ENCODE results near the gene PRTG.
A peak's percentile ranks its signal among the peaks of the same experiment; 100 is the strongest.
"Not testable (repeated sequence)": the region's sequence is repeated elsewhere in the genome, so short reads cannot be mapped to it uniquely, and the experiment has no call there.

The PRTG gene

DNA sequence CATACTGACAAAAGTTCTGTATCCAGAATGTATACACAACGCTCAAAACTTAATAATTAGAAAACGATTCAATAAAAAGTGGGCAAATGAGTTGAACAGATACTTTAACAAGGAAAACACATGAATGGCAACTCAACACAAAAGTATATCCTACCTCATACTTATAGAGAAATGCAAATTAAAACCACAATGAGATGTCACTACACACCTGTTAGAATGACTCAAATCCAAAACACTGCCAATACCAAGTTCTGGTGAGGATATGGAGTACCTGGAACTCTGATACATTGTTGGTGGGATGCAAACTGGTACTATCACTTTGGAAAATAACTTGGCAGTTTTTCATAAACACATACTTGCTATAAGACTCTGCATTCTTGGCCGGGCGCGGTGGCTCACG is 42.1 kb downstream of the PRTG start:
- in situ Hi-C loops (cut with MboI; ENCODE audit: low sequenced_read_pairs), result no loop called here
- Histone ChIP-seq H3K4me3 (no peak overlapping the region), H3K36me3 (replicated peaks) (no peaks in the 10 kb centered on the region), H3K4me1 (peaks cover 13% of the 10 kb centered on the region), H3K9me3 (no peaks in the 10 kb centered on the region), H3K27me3 (ENCODE audit: low read depth) (no peaks in the 10 kb centered on the region)
- DNase-seq (ENCODE audit: low spot score in 2 of 2), result no peak

DNA sequence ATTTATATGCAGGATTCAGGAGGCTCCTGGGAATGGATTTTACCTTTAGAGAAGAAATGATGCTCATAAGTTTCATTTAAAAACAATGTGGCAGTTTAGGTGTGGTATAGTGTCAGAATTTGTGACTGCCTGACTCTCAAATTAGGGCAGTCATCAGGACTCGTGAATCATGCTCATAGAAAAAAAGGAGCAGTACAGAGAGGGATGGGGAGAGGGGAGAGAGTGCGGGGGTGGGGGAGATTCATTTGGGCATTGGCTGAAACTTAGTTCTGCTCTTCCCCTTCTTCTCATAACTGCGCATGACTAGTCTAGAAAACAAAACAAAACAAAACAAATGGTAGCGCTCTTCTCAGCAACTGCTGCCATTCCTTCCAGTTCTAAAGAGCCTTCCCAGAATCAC is 44.3 kb downstream of the PRTG start:
- H3K36me3 ChIP-seq (replicated peaks), result no peaks in the 10 kb centered on the region
- H3K4me1 ChIP-seq, result peaks cover 12% of the 10 kb centered on the region
- no peak for DNase-seq (ENCODE audit: low spot score in 2 of 2)
- H3K27me3 ChIP-seq (ENCODE audit: low read depth), result no peaks in the 10 kb centered on the region
- H3K4me3 ChIP-seq, result no peak overlapping the region
- no peaks in the 10 kb centered on the region for H3K9me3 ChIP-seq
- in situ Hi-C loops (cut with MboI; ENCODE audit: low sequenced_read_pairs), result no loop called here

DNA sequence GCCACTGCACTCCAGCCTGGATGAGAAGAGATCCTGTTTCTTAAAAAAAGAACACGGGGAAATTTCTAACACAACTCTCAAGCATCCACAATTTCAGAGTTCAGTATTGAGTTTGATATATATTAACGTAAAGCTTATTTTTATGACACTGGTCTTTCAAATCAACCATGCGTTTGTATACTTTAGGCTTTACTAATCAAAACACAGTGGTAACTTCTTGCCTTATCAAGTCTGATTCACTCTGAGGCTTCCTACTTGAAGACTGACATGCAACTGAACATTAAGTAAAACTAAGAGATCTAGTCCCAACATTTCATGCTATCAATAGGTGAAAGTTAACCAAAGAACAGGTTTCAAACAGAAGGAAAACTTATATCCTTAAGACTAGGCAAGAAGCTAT is 46.7 kb downstream of the PRTG start:
- in situ Hi-C loops (cut with MboI; ENCODE audit: low sequenced_read_pairs), result no loop called here
- DNase-seq (ENCODE audit: low spot score in 2 of 2), result no peak
- peaks cover 12% of the 10 kb centered on the region for H3K4me1 ChIP-seq
- no peaks in the 10 kb centered on the region for H3K36me3 ChIP-seq (replicated peaks)
- H3K9me3 ChIP-seq, result no peaks in the 10 kb centered on the region
- H3K27me3 ChIP-seq (ENCODE audit: low read depth), result no peaks in the 10 kb centered on the region; the same call in 1 of the 2 replicates
- H3K4me3 ChIP-seq, result no peak overlapping the region

DNA sequence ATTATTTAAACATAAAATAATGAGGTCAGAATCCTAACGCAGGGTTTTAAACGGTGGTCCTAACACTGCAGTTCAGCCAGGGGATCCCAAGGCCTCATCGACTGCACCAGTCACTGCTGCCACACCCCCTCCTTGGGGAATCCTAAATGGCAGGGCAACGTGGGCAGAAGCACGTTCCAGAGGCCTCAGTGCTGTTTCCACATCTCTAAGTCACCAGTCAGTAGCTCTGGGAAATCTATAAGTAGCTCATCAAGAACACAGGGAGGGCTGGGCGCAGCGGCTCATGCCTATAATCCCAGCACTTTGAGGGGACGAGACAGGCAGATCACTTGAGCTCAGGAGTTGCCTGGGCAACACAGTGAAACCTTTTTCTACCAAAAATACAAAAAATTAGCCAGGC is 47.5 kb downstream of the PRTG start:
- DNase-seq (ENCODE audit: low spot score in 2 of 2), result no peak
- Histone ChIP-seq H3K36me3 (replicated peaks) (no peaks in the 10 kb centered on the region), H3K27me3 (ENCODE audit: low read depth) (no peaks in the 10 kb centered on the region; the same call in 1 of the 2 replicates), H3K4me3 (no peak overlapping the region), H3K4me1 (peaks cover 12% of the 10 kb centered on the region), H3K9me3 (no peaks in the 10 kb centered on the region)
- in situ Hi-C loops (cut with MboI; ENCODE audit: low sequenced_read_pairs), result no loop called here

DNA sequence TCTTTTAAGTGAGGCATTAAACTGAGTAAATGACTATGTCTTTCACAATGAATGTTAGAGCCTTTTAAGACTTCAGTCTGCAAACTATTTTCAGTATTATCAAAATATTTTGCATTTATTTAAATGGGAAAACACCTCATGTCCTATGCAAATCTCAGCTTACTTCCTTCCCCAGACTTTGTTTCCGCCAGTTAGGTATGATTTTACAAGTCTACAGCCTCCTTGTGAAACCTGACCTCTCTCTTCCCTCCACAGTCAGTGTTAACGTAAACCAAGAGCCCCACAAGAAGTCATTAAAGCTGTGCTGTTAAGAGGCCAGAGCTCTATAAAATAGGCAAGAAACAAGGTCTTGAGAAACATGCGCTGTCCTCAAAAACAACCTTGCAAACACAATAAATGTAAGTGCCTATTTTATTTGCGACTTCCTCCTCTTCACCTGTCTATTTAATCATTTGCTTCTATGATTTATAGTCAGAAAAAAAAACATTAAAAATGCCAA is 48.3 kb downstream of the PRTG start:
- in situ Hi-C loops (cut with MboI; ENCODE audit: low sequenced_read_pairs), result no loop called here
- Histone ChIP-seq H3K4me3 (no peak overlapping the region), H3K4me1 (peaks cover 12% of the 10 kb centered on the region), H3K27me3 (ENCODE audit: low read depth) (no peaks in the 10 kb centered on the region; the same call in 1 of the 2 replicates), H3K9me3 (no peaks in the 10 kb centered on the region), H3K36me3 (replicated peaks) (no peaks in the 10 kb centered on the region)
- peak in 1 of 2 experiments; percentile 45 for DNase-seq (ENCODE audit: low spot score in 2 of 2)

DNA sequence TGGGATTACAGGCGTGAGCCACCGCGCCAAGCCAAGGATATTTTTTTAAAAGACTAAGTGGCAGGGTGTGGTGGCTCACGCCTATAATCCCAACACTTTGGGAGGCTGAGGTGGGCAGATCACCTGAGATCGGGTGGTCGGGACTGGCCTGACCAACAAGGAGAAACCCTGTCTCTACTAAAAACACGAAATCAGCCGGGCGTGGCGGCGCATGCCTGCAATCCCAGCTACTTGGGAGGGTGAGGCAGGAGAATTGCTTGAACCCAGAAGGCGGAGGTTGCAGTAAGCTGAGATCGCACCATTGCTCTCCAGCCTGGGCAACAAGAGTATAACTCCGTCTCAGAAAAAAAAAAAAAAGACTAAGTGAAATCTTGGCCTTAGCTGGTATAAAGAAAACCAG is 49.8 kb downstream of the PRTG start:
- in situ Hi-C loops (cut with MboI; ENCODE audit: low sequenced_read_pairs); H3K36me3 ChIP-seq (replicated peaks): not testable (repeated sequence)

DNA sequence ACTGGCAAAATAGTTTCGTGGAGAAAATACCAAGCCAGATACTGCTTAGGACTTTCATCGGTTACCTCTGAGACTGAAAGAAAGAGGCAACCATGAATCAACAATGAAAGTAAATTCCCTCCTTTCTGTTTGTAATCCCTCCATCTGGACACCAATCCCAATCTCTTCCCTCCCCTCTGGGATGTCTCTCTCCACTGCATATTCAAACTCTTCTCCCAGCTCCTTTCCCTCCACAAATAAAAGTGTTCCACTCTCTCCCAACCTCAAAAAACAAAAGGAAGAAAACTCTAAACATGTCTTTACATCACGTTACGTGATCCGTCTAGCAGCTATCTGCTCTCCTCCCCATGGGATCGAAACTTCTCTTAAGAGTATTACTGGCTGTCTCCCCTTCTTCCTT is 55.2 kb downstream of the PRTG start:
- Histone ChIP-seq H3K27me3 (ENCODE audit: low read depth) (no peaks in the 10 kb centered on the region; the same call in 1 of the 2 replicates), H3K9me3 (no peaks in the 10 kb centered on the region)
- in situ Hi-C loops (cut with MboI; ENCODE audit: low sequenced_read_pairs), result no loop called here

More for the DNA sequence above, 49.8 kb downstream of the PRTG start:
- not testable (repeated sequence) for H3K9me3 ChIP-seq; H3K27me3 ChIP-seq (ENCODE audit: low read depth); H3K4me3 ChIP-seq; DNase-seq (ENCODE audit: low spot score in 2 of 2)
- H3K4me1 ChIP-seq, result peaks cover 12% of the 10 kb centered on the region

DNA sequence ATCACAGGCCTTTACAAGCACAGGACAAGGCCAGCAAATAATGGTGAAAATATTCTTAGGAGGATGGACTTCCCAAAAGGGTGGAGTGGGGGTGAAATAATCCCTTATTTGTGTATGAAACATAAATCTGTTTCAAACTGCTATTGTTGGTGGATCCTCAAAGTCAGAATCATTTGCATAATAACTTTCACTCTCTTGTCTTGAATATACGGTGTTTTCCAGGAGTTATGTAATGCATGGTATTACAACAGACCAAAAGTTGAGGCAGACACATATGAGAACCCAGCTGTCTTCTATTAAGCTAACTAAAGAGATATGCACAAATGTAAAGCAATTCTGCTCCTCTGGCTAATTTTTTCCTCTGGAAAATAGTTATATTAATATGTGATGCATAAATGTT is 57.7 kb downstream of the PRTG start:
- no peak overlapping the region for H3K4me3 ChIP-seq
- H3K9me3 ChIP-seq, result no peaks in the 10 kb centered on the region
- DNase-seq (ENCODE audit: low spot score in 2 of 2), result peak in 1 of 2 experiments; percentile 15
- in situ Hi-C loops (cut with MboI; ENCODE audit: low sequenced_read_pairs), result no loop called here
- H3K27me3 ChIP-seq (ENCODE audit: low read depth), result no peaks in the 10 kb centered on the region
- peaks cover 12% of the 10 kb centered on the region for H3K4me1 ChIP-seq
- no peaks in the 10 kb centered on the region for H3K36me3 ChIP-seq (replicated peaks)

More for the DNA sequence above, 55.2 kb downstream of the PRTG start:
- no peak for DNase-seq (ENCODE audit: low spot score in 2 of 2)
- no peak overlapping the region for H3K4me3 ChIP-seq
- H3K36me3 ChIP-seq (replicated peaks), result no peaks in the 10 kb centered on the region
- H3K4me1 ChIP-seq, result peaks cover 12% of the 10 kb centered on the region

DNA sequence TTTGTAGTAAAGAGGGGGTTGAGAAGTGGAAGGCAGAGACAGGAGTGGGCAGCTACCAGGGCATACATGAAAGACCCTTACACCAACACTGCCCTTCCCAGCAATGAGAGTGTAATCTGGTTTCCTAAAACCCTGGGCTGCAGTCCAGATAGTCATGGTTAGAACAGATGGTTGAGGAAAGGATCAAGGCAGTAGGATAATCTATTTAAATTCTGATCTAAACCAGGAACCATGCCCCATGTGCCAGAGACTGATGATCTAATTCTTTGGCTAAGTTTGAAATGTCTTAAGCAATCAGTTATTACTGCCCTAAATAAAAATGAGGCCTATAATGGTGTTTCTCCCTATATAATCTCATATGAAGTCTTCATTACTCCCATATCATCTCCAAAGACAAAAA is 59.6 kb downstream of the PRTG start:
- Histone ChIP-seq H3K4me3 (no peak overlapping the region), H3K4me1 (peaks cover 12% of the 10 kb centered on the region), H3K27me3 (ENCODE audit: low read depth) (no peaks in the 10 kb centered on the region), H3K9me3 (no peaks in the 10 kb centered on the region), H3K36me3 (replicated peaks) (no peaks in the 10 kb centered on the region)
- no peak for DNase-seq (ENCODE audit: low spot score in 2 of 2)
- in situ Hi-C loops (cut with MboI; ENCODE audit: low sequenced_read_pairs), result no loop called here

DNA sequence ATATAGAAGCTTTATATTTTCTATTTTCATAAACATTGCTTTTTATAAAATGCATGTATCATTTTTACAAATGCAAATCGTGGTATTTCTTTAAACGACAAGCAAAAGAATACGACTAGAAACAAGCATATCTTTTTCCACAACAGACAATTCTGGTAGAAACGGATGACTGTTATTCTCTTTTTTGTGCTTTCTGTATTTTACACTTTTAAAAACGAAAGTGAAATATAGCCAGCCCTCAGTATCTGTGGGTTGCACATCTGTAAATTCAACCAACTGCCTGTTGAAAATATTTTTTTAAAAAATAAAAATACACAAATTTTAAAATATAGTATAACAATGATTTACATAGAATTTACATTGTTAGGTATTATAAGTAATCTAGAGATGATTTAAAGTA is 61.3 kb downstream of the PRTG start:
- in situ Hi-C loops (cut with MboI; ENCODE audit: low sequenced_read_pairs), result no loop called here
- H3K4me1 ChIP-seq, result peaks cover 15% of the 10 kb centered on the region
- H3K4me3 ChIP-seq, result no peak overlapping the region
- H3K9me3 ChIP-seq, result no peaks in the 10 kb centered on the region
- no peaks in the 10 kb centered on the region for H3K36me3 ChIP-seq (replicated peaks)
- no peaks in the 10 kb centered on the region for H3K27me3 ChIP-seq (ENCODE audit: low read depth)
- DNase-seq (ENCODE audit: low spot score in 2 of 2), result no peak

DNA sequence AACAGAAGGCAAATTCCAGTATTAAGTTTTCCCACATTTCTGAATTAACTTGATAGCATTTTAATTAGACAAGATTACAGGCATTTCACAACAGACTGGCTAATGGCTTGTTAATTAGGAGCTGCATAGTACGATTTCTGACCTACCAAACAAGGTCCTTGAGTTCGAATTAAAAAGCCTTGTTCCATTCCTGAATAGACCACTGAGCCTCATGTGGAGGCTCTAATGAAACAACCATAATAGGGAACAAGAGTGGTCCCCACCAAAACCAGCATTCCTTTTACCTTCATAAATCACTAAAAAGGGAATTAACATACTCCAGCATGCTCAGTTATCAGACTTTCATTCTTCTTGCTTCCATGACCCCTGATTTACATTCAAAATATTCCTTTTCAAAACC is 66.4 kb downstream of the PRTG start:
- no peaks in the 10 kb centered on the region for H3K9me3 ChIP-seq
- H3K27me3 ChIP-seq (ENCODE audit: low read depth), result no peaks in the 10 kb centered on the region
- H3K4me1 ChIP-seq, result peaks cover 16% of the 10 kb centered on the region
- DNase-seq (ENCODE audit: low spot score in 2 of 2), result peak in 1 of 2 experiments; percentile 40
- H3K36me3 ChIP-seq (replicated peaks), result no peaks in the 10 kb centered on the region
- no peak overlapping the region for H3K4me3 ChIP-seq
- in situ Hi-C loops (cut with MboI; ENCODE audit: low sequenced_read_pairs), result no loop called here

DNA sequence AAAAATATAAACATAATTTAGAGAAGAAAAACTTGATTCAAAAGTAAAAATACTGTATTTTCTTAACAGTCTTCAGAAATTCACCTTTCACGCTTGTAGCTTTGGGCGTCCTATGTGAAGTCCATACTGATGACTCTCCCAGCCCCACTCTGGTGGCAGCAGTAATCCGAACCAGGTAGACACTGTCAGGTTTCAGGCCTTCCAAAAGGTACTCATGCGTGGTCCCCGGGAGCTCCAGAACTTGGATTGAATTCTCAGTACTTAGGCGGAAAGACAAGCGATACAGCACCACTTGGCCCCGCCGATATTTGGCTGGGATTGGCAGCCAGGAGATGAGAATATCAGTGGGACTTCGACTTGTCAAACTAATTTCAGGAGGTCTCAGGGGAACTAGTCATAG is 69.7 kb downstream of the PRTG start:
- in situ Hi-C loops (cut with MboI; ENCODE audit: low sequenced_read_pairs), result no loop called here

DNA sequence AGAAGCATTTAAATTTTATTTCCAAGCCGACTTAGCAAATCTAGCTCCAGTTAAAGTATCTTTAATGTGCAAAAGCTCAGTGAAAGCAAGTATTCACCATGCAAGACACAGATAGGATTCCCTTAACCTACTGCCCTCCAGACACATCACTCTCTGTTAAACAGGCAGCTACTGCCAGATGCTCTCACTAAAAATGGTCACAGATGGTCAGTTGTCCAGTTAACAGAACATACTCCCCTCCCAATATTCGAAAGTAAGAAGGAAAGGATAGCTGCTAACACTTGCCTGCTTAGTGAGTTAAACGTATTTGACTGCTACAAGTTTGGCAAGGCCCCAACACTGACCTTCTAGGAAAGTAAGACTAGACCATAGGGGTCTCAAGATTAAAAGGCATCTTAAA is 73.7 kb downstream of the PRTG start:
- no peak for DNase-seq (ENCODE audit: low spot score in 2 of 2)
- H3K9me3 ChIP-seq, result no peaks in the 10 kb centered on the region
- no peak overlapping the region for H3K4me3 ChIP-seq
- in situ Hi-C loops (cut with MboI; ENCODE audit: low sequenced_read_pairs), result no loop called here
- no peaks in the 10 kb centered on the region for H3K36me3 ChIP-seq (replicated peaks)
- no peaks in the 10 kb centered on the region for H3K27me3 ChIP-seq (ENCODE audit: low read depth)
- H3K4me1 ChIP-seq, result no peaks in the 10 kb centered on the region

More for the DNA sequence above, 69.7 kb downstream of the PRTG start:
- Histone ChIP-seq H3K9me3 (no peaks in the 10 kb centered on the region), H3K4me1 (peaks cover 16% of the 10 kb centered on the region), H3K36me3 (replicated peaks) (no peaks in the 10 kb centered on the region), H3K4me3 (no peak overlapping the region), H3K27me3 (ENCODE audit: low read depth) (no peaks in the 10 kb centered on the region)
- no peak for DNase-seq (ENCODE audit: low spot score in 2 of 2)

DNA sequence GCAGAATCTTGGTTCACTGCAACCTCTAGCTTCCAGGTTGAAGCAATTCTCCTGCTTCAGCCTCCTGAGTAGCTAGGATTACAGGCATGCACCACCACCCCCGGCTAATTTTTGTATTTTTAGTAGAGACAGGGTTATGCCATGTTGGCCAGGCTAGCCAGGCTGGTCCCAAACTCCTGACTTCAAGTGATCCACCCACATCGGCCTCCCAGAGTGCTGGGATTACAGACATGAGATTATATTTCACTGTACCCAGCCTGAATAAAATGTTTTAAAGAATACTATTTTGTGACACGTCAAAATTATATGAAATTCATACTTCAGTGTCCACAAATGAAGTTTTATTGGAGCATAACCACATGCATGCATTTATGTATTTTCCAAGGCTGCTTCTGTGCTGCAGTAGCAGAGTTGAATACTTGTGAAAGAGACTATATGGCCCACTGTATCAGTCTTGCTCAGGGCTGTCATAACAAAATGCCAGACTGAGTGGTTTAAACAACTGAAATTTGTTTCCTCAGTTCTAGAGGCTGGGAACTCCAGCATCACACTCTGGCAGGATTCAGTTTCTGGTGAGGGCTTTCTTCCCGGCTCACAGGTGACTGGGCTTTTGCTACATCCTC is 77.2 kb downstream of the PRTG start:
- Histone ChIP-seq H3K9me3 (no peaks in the 10 kb centered on the region), H3K36me3 (replicated peaks) (no peaks in the 10 kb centered on the region), H3K4me3 (no peak overlapping the region), H3K4me1 (peaks cover 17% of the 10 kb centered on the region), H3K27me3 (ENCODE audit: low read depth) (no peaks in the 10 kb centered on the region)
- DNase-seq (ENCODE audit: low spot score in 2 of 2), result no peak
- in situ Hi-C loops (cut with MboI; ENCODE audit: low sequenced_read_pairs), result no loop called here

DNA sequence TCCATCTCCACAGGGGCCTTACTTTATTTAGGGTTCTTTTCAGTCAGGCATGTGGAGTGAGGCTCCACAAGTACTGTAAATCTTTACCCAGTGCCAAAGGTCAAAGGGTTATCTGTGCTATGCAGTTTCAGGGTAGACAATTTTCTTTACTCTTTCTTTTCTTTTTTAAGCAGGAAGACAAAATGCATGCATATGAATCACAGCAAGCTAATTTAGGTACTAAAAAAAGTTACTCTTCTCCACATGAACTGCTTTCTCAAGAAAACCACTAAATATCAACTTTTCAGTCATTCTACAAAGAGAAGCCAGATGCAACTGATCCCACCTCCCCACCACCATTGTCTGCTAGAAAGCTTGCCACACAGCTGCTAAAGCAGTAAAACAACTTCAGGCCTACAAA is 81.5 kb downstream of the PRTG start:
- Histone ChIP-seq H3K36me3 (replicated peaks) (no peaks in the 10 kb centered on the region), H3K9me3 (no peaks in the 10 kb centered on the region), H3K4me3 (no peak overlapping the region), H3K27me3 (ENCODE audit: low read depth) (no peaks in the 10 kb centered on the region), H3K4me1 (peaks cover 25% of the 10 kb centered on the region)
- in situ Hi-C loops (cut with MboI; ENCODE audit: low sequenced_read_pairs), result no loop called here
- peak; percentile 50 to 73 for DNase-seq (ENCODE audit: low spot score in 2 of 2)

All from HAP-1 (cell line).